LHCN-M2 (cell line): ENCODE results near the gene CDKN2B-AS1. TPM values are rescaled to one million over a fixed set of nuclear protein-coding genes. Genes with fewer than 3 reads are reported as not detected.

Source experiments
- DNase-seq: peaks from one replicate; pipeline ENCODE4 v3.0.0-alpha.2; 2012; ENCODE audit warnings: low read depth
- total RNA-seq: library from RNA; depleted of rRNA; stranded (reverse); fragments of >200 nt; gene quantifications from 2 replicates; pipeline ENCODE4 v1.2.3, GENCODE V29; 2014

CDKN2B-AS1 gene
- total RNA-seq, 1 experiment from 2014 or later: 6.2 TPM

GRCh38 chr9:21982861-21983560 is 11.6 kb upstream of the CDKN2B-AS1 start:
- no peak for DNase-seq

- no peak for DNase-seq
These were observed 11.0 kb upstream of the CDKN2B-AS1 start for GRCh38 chr9:21983561-21983935.

GRCh38 chr9:21984101-21984500 is 10.5 kb upstream of the CDKN2B-AS1 start:
- no peak for DNase-seq

GRCh38 chr9:21985964-21986667 is 8.5 kb upstream of the CDKN2B-AS1 start:
- no peak for DNase-seq

GRCh38 chr9:21988056-21988990 is 6.3 kb upstream of the CDKN2B-AS1 start:
- DNase-seq: no peak

- DNase-seq: no peak
These were observed 5.0 kb upstream of the CDKN2B-AS1 start for GRCh38 chr9:21989440-21990189.

GRCh38 chr9:21991072-21991959 is 3.3 kb upstream of the CDKN2B-AS1 start:
- DNase-seq: no peak

- no peak for DNase-seq
These were observed 1.6 kb upstream of the CDKN2B-AS1 start for GRCh38 chr9:21993007-21993406.

GRCh38 chr9:21993893-21994555 is 567 bp upstream of the CDKN2B-AS1 start, which contains the start of gene CDKN2A:
Gene CDKN2A, minus strand, starts transcription at chr9:21994392.
- peak; percentile 45 for DNase-seq

- peak; percentile 78 for DNase-seq
These were observed 545 bp downstream of the CDKN2B-AS1 start for GRCh38 chr9:21995006-21995665.

- DNase-seq: peak; percentile 56
These were observed 1.2 kb downstream of the CDKN2B-AS1 start for GRCh38 chr9:21995666-21996398.

- DNase-seq: no peak
These were observed 1.8 kb downstream of the CDKN2B-AS1 start for GRCh38 chr9:21996438-21996837.

GRCh38 chr9:21996858-21997257 is 2.3 kb downstream of the CDKN2B-AS1 start:
- no peak for DNase-seq

GRCh38 chr9:21997480-21997879 is 2.9 kb downstream of the CDKN2B-AS1 start:
- no peak for DNase-seq

GRCh38 chr9:21998026-21998425 is 3.4 kb downstream of the CDKN2B-AS1 start:
- no peak for DNase-seq

- DNase-seq: no peak
These were observed 7.4 kb downstream of the CDKN2B-AS1 start for GRCh38 chr9:22002038-22002437.

GRCh38 chr9:22005021-22005701 is 10.6 kb downstream of the CDKN2B-AS1 start:
- DNase-seq: no peak
